ENCODE measurements around the gene CRISPLD2. TPM values are rescaled to one million over a fixed set of nuclear protein-coding genes. Genes with fewer than 3 reads are reported as not detected.

The CRISPLD2 gene
- total RNA-seq, 1 experiment from 2014 or later: 9.4 TPM

GRCh38 chr16:84845496-84846002 is 25.8 kb downstream of the CRISPLD2 start (continued):
- TF ChIP-seq FOXJ3 (CRISPR knock-in tag; IDR thresholded peaks at IDR 0.05; ENCODE audit: borderline replicate concordance): no peak
- TF ChIP-seq ZNF423 (CRISPR knock-in tag; IDR thresholded peaks at IDR 0.05): no peak
- TF ChIP-seq MYBL2 (CRISPR knock-in tag; IDR thresholded peaks at IDR 0.05): no peak
- TF ChIP-seq NFATC4 (CRISPR knock-in tag; IDR thresholded peaks at IDR 0.05): no peak
- TF ChIP-seq USF1 (CRISPR knock-in tag; IDR thresholded peaks at IDR 0.05): no peak
- no peak for TF ChIP-seq NFYB (CRISPR knock-in tag; conservative IDR thresholded peaks at IDR 0.05; ENCODE audit: low read depth)
- TF ChIP-seq ZNF281 (CRISPR knock-in tag; IDR thresholded peaks at IDR 0.05): no peak
- no peak for TF ChIP-seq IRF1 (CRISPR knock-in tag; IDR thresholded peaks at IDR 0.05)

- ChIA-PET CTCF (no interaction called here), POLR2A (interaction anchor here (0.7 kb wide), 1 partner anchor 90 kb away, joined by 5 read pairs; no protein-coding TSS in a partner anchor)
- Mint-ChIP-seq H3K36me3 (peaks cover 7% of the 10 kb centered on the region; the same call in 1 of the 2 replicates), H3K4me3 (no peak overlapping the region; the same call in 1 of the 2 replicates), H3K27ac (peak overlapping the region; percentile 88), H3K27me3 (ENCODE audit: low read depth) (peaks cover 7% of the 10 kb centered on the region), H3K9me3 (peaks cover 5% of the 10 kb centered on the region; the same call in 1 of the 2 replicates), H3K4me1 (peaks cover 57% of the 10 kb centered on the region)
- ATAC-seq (no peak; the same call in 1 of the 2 replicates), DNase-seq (ENCODE audit: low spot score) (peak; percentile 41)
- TF ChIP-seq, protein P1, sequence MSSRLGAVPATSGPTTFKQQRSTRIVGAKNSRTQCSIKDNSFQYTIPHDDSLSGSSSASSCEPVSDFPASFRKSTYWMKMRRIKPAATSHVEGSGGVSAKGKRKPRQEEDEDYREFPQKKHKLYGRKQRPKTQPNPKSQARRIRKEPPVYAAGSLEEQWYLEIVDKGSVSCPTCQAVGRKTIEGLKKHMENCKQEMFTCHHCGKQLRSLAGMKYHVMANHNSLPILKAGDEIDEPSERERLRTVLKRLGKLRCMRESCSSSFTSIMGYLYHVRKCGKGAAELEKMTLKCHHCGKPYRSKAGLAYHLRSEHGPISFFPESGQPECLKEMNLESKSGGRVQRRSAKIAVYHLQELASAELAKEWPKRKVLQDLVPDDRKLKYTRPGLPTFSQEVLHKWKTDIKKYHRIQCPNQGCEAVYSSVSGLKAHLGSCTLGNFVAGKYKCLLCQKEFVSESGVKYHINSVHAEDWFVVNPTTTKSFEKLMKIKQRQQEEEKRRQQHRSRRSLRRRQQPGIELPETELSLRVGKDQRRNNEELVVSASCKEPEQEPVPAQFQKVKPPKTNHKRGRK (CRISPR knock-in tag; IDR thresholded peaks at IDR 0.05; ENCODE audit: borderline replicate concordance): no peak
- TF ChIP-seq IRF2 (CRISPR knock-in tag; IDR thresholded peaks at IDR 0.05; ENCODE audit: borderline replicate concordance, low read depth) (no peak), ZMAT4 (CRISPR knock-in tag; IDR thresholded peaks at IDR 0.05) (no peak), HMGA2 (CRISPR knock-in tag; IDR thresholded peaks at IDR 0.05) (no peak), PREB (CRISPR knock-in tag; IDR thresholded peaks at IDR 0.05; ENCODE audit: borderline replicate concordance) (no peak), RORB (CRISPR knock-in tag; IDR thresholded peaks at IDR 0.05) (no peak), ZNF232 (CRISPR knock-in tag; IDR thresholded peaks at IDR 0.05) (no peak)
- TF ChIP-seq, protein P2, sequence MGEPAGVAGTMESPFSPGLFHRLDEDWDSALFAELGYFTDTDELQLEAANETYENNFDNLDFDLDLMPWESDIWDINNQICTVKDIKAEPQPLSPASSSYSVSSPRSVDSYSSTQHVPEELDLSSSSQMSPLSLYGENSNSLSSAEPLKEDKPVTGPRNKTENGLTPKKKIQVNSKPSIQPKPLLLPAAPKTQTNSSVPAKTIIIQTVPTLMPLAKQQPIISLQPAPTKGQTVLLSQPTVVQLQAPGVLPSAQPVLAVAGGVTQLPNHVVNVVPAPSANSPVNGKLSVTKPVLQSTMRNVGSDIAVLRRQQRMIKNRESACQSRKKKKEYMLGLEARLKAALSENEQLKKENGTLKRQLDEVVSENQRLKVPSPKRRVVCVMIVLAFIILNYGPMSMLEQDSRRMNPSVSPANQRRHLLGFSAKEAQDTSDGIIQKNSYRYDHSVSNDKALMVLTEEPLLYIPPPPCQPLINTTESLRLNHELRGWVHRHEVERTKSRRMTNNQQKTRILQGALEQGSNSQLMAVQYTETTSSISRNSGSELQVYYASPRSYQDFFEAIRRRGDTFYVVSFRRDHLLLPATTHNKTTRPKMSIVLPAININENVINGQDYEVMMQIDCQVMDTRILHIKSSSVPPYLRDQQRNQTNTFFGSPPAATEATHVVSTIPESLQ (CRISPR knock-in tag; IDR thresholded peaks at IDR 0.05): no peak
- TF ChIP-seq, protein P3, sequence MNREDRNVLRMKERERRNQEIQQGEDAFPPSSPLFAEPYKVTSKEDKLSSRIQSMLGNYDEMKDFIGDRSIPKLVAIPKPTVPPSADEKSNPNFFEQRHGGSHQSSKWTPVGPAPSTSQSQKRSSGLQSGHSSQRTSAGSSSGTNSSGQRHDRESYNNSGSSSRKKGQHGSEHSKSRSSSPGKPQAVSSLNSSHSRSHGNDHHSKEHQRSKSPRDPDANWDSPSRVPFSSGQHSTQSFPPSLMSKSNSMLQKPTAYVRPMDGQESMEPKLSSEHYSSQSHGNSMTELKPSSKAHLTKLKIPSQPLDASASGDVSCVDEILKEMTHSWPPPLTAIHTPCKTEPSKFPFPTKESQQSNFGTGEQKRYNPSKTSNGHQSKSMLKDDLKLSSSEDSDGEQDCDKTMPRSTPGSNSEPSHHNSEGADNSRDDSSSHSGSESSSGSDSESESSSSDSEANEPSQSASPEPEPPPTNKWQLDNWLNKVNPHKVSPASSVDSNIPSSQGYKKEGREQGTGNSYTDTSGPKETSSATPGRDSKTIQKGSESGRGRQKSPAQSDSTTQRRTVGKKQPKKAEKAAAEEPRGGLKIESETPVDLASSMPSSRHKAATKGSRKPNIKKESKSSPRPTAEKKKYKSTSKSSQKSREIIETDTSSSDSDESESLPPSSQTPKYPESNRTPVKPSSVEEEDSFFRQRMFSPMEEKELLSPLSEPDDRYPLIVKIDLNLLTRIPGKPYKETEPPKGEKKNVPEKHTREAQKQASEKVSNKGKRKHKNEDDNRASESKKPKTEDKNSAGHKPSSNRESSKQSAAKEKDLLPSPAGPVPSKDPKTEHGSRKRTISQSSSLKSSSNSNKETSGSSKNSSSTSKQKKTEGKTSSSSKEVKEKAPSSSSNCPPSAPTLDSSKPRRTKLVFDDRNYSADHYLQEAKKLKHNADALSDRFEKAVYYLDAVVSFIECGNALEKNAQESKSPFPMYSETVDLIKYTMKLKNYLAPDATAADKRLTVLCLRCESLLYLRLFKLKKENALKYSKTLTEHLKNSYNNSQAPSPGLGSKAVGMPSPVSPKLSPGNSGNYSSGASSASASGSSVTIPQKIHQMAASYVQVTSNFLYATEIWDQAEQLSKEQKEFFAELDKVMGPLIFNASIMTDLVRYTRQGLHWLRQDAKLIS (CRISPR knock-in tag; IDR thresholded peaks at IDR 0.05; ENCODE audit: borderline replicate concordance): no peak
Measured at GRCh38 chr16:84847564-84848355, 28.0 kb downstream of the CRISPLD2 start.

Measured in WTC11 (cell line).